ENCODE results near the gene IMMP2L.
"Not testable (repeated sequence)": the region's sequence is repeated elsewhere in the genome, so short reads cannot be mapped to it uniquely, and the experiment has no call there.

Gene IMMP2L

DNA sequence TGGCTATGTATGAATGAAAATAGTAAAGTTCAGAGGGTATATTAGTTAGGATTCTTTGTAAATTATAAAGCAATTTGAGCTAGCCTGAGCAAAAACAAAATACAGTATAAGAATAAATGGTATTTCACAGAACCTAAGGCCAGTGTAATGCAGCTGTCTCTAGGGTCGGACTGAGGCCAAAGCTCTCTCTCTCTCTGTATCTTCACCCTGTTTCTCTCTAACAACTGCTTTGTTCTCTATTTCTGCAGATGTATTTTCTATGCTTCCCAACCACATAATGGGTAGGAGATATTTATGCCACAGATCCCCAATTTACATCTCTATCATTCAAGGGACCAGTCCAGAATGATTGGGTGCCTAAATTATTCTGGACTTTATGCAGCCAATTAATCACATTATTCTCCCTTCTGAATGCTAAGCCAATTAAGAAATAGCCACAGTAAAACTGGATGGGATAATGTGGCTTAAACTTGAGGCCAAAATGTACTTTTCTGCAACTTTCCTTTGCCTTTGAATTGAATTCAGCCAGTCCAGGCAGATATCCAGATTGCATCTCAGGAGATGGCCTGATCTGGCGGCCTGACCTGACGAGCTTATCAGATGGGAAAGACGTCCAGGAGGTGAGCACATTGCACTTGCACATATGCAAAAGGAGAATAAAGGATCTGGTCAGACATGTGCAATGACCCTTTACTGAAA is 24.6 kb upstream of the IMMP2L start:
- Histone ChIP-seq H3K9me3 (ENCODE audit: control insufficient read depth in 2 of 2, low read length in 2 of 2) (no peaks in the 10 kb centered on the region), H3K27me3 (ENCODE audit: control insufficient read depth in 1 of 2, insufficient read depth in 2 of 2, low read length in 2 of 2) (no peaks in the 10 kb centered on the region), H3K9ac (ENCODE audit: low read length in 2 of 2) (no peak overlapping the region), H3K36me3 (ENCODE audit: control insufficient read depth in 2 of 2, insufficient read depth in 2 of 2, low read length in 2 of 2) (no peaks in the 10 kb centered on the region), H3K4me3 (ENCODE audit: low read length in 2 of 2) (no peak overlapping the region), H3K27ac (ENCODE audit: low read length) (no peak overlapping the region), H3K4me1 (ENCODE audit: control insufficient read depth, insufficient read depth, low read length) (no peaks in the 10 kb centered on the region)

GRCh38 chr7:111581784-111582488 is 19.6 kb upstream of the IMMP2L start:
- not testable (repeated sequence) for H3K9me3 ChIP-seq (ENCODE audit: control insufficient read depth in 2 of 2, low read length in 2 of 2); H3K4me3 ChIP-seq (ENCODE audit: low read length in 2 of 2); H3K27me3 ChIP-seq (ENCODE audit: control insufficient read depth in 1 of 2, insufficient read depth in 2 of 2, low read length in 2 of 2); H3K27ac ChIP-seq (ENCODE audit: low read length); H3K9ac ChIP-seq (ENCODE audit: low read length in 2 of 2); H3K4me1 ChIP-seq (ENCODE audit: control insufficient read depth, insufficient read depth, low read length); H3K36me3 ChIP-seq (ENCODE audit: control insufficient read depth in 2 of 2, insufficient read depth in 2 of 2, low read length in 2 of 2)

- H3K4me1 ChIP-seq (ENCODE audit: control insufficient read depth, insufficient read depth, low read length); H3K27me3 ChIP-seq (ENCODE audit: control insufficient read depth in 1 of 2, insufficient read depth in 2 of 2, low read length in 2 of 2); H3K9me3 ChIP-seq (ENCODE audit: control insufficient read depth in 2 of 2, low read length in 2 of 2); H3K36me3 ChIP-seq (ENCODE audit: control insufficient read depth in 2 of 2, insufficient read depth in 2 of 2, low read length in 2 of 2); H3K4me3 ChIP-seq (ENCODE audit: low read length in 2 of 2); H3K9ac ChIP-seq (ENCODE audit: low read length in 2 of 2); H3K27ac ChIP-seq (ENCODE audit: low read length): not testable (repeated sequence)
Observed at GRCh38 chr7:111581207-111581606, 18.9 kb upstream of the IMMP2L start.

DNA sequence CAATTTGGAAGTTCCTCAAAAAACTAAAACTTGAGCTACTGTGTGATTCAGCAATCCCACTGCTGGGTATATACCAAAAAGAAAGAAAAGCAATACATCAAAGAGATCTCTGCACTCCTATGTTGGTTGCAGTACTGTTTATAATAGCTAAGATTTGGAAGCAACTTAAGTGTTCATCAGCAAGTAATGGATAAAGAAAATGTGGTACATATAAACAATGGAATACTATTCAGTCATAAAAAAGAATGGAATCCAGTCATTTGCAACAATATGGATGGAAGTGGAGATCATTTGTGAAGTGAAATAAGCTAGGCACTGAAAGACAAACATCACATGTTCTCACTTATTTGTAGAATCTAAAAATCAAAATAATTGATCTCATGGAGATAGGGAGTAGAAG is 16.5 kb upstream of the IMMP2L start:
- no peaks in the 10 kb centered on the region for H3K27me3 ChIP-seq (ENCODE audit: control insufficient read depth in 1 of 2, insufficient read depth in 2 of 2, low read length in 2 of 2)
- H3K4me3 ChIP-seq (ENCODE audit: low read length in 2 of 2), result no peak overlapping the region
- no peaks in the 10 kb centered on the region for H3K9me3 ChIP-seq (ENCODE audit: control insufficient read depth in 2 of 2, low read length in 2 of 2)
- no peaks in the 10 kb centered on the region for H3K4me1 ChIP-seq (ENCODE audit: control insufficient read depth, insufficient read depth, low read length)
- H3K27ac ChIP-seq (ENCODE audit: low read length), result no peak overlapping the region
- no peak overlapping the region for H3K9ac ChIP-seq (ENCODE audit: low read length in 2 of 2)
- no peaks in the 10 kb centered on the region for H3K36me3 ChIP-seq (ENCODE audit: control insufficient read depth in 2 of 2, insufficient read depth in 2 of 2, low read length in 2 of 2)

- Histone ChIP-seq H3K4me1 (ENCODE audit: control insufficient read depth, insufficient read depth, low read length) (no peaks in the 10 kb centered on the region), H3K36me3 (ENCODE audit: control insufficient read depth in 2 of 2, insufficient read depth in 2 of 2, low read length in 2 of 2) (no peaks in the 10 kb centered on the region), H3K27ac (ENCODE audit: low read length) (no peak overlapping the region), H3K9me3 (ENCODE audit: control insufficient read depth in 2 of 2, low read length in 2 of 2) (no peaks in the 10 kb centered on the region), H3K9ac (ENCODE audit: low read length in 2 of 2) (no peak overlapping the region), H3K27me3 (ENCODE audit: control insufficient read depth in 1 of 2, insufficient read depth in 2 of 2, low read length in 2 of 2) (no peaks in the 10 kb centered on the region), H3K4me3 (ENCODE audit: low read length in 2 of 2) (no peak overlapping the region)
Observed at GRCh38 chr7:111571720-111572119, 9.4 kb upstream of the IMMP2L start.

- Histone ChIP-seq H3K27me3 (ENCODE audit: control insufficient read depth in 1 of 2, insufficient read depth in 2 of 2, low read length in 2 of 2) (no peaks in the 10 kb centered on the region), H3K4me3 (ENCODE audit: low read length in 2 of 2) (no peak overlapping the region), H3K9ac (ENCODE audit: low read length in 2 of 2) (no peak overlapping the region), H3K27ac (ENCODE audit: low read length) (no peak overlapping the region), H3K36me3 (ENCODE audit: control insufficient read depth in 2 of 2, insufficient read depth in 2 of 2, low read length in 2 of 2) (no peaks in the 10 kb centered on the region), H3K9me3 (ENCODE audit: control insufficient read depth in 2 of 2, low read length in 2 of 2) (no peaks in the 10 kb centered on the region), H3K4me1 (ENCODE audit: control insufficient read depth, insufficient read depth, low read length) (no peaks in the 10 kb centered on the region)
Observed at GRCh38 chr7:111568870-111569462, 6.7 kb upstream of the IMMP2L start.

DNA sequence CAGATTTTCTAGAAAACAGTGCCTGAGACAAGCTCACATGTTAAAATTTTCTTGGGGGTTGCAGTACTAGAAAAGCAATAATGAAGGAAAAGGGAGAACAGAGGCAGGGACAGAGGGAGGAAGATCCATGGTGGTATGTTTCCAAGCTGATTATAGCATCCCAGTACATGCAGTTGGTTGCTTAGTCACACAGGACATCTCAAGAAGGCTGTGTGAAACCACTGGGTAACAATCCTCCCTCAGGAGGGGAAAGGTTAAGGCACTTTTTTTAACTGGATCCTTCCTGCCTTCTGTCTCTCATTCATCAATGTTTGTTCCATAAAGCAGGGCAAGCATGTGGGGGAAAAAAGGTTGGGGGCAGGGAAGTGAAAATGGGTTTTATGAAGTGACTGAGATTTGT is 6.1 kb upstream of the IMMP2L start:
- Histone ChIP-seq H3K9ac (ENCODE audit: low read length in 2 of 2) (no peak overlapping the region), H3K4me3 (ENCODE audit: low read length in 2 of 2) (no peak overlapping the region), H3K4me1 (ENCODE audit: control insufficient read depth, insufficient read depth, low read length) (no peaks in the 10 kb centered on the region), H3K27ac (ENCODE audit: low read length) (no peak overlapping the region), H3K27me3 (ENCODE audit: control insufficient read depth in 1 of 2, insufficient read depth in 2 of 2, low read length in 2 of 2) (no peaks in the 10 kb centered on the region), H3K36me3 (ENCODE audit: control insufficient read depth in 2 of 2, insufficient read depth in 2 of 2, low read length in 2 of 2) (no peaks in the 10 kb centered on the region), H3K9me3 (ENCODE audit: control insufficient read depth in 2 of 2, low read length in 2 of 2) (no peaks in the 10 kb centered on the region)

- Histone ChIP-seq H3K9me3 (ENCODE audit: control insufficient read depth in 2 of 2, low read length in 2 of 2) (no peaks in the 10 kb centered on the region), H3K9ac (ENCODE audit: low read length in 2 of 2) (no peak overlapping the region), H3K27ac (ENCODE audit: low read length) (no peak overlapping the region), H3K27me3 (ENCODE audit: control insufficient read depth in 1 of 2, insufficient read depth in 2 of 2, low read length in 2 of 2) (no peaks in the 10 kb centered on the region), H3K4me3 (ENCODE audit: low read length in 2 of 2) (no peak overlapping the region), H3K4me1 (ENCODE audit: control insufficient read depth, insufficient read depth, low read length) (no peaks in the 10 kb centered on the region), H3K36me3 (ENCODE audit: control insufficient read depth in 2 of 2, insufficient read depth in 2 of 2, low read length in 2 of 2) (no peaks in the 10 kb centered on the region)
Observed at GRCh38 chr7:111564078-111564477, 1.8 kb upstream of the IMMP2L start.

DNA sequence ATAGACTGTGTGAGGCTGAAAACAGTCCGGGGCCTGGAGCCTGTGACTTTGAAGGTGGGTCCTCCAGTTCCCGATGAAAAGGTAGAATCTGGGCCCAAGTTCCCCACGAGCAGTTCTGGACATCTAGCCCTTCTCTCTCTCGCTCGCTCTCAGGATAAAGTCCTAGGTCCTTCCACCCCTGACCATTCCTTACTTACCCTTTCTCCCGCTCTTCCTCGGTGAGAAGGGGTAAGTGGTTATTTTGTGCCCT is 713 bp downstream of the IMMP2L start:
- H3K27ac ChIP-seq (ENCODE audit: low read length), result peak overlapping the region; percentile 25

DNA sequence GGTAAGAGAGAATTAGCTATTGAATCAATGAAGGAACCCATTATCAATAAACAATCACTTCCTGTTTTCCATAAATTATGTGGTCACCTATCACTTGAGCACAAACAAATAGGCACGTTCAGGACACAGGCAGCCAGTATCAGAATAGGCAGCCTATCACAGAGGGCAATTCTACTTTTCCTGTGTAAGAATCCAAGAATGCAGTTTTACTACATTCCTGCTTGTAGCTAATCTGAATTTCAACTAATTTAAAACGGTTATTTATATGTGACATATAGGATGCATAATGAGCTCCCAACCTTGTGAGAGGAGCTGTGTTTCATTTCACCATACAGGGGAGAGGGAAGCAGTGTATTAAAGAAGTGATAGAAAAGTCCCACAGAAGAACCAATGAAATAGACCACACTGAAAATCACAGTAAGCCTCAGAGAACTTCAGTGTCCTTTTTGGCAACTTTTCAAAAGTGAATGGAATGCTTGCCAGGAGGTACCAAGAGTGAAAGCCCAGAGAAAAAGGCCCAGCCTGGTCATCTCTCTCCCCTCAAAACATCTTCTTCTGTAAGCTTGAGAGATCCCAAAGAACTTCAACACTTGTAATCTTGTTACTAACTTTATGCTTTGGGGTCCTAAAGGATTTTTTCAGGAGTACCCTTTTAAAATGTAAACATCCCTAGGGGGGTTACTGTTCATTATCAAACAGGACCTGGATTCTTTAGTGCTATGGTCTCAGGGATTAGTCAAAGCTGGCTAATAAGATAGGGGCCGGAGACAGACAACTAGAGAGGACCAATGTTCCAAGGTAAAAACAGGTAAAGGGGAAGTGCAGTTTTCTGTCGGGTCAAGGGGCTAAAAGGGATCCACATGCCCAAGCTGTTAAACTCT is 1.3 kb downstream of the IMMP2L start:
- H3K4me1 ChIP-seq (ENCODE audit: control insufficient read depth, insufficient read depth, low read length), result no peaks in the 10 kb centered on the region
- H3K36me3 ChIP-seq (ENCODE audit: control insufficient read depth in 2 of 2, insufficient read depth in 2 of 2, low read length in 2 of 2), result peaks cover 4 to 7% of the 10 kb centered on the region in 2 donors
- H3K4me3 ChIP-seq (ENCODE audit: low read length in 2 of 2), result peak overlapping the region; percentile 79 to 85
- peak overlapping the region; percentile 73 to 94 for H3K9ac ChIP-seq (ENCODE audit: low read length in 2 of 2)
- no peaks in the 10 kb centered on the region for H3K9me3 ChIP-seq (ENCODE audit: control insufficient read depth in 2 of 2, low read length in 2 of 2)
- H3K27me3 ChIP-seq (ENCODE audit: control insufficient read depth in 1 of 2, insufficient read depth in 2 of 2, low read length in 2 of 2), result no peaks in the 10 kb centered on the region
- H3K27ac ChIP-seq (ENCODE audit: low read length), result peak overlapping the region; percentile 25

More for the DNA sequence above, 713 bp downstream of the IMMP2L start:
- no peaks in the 10 kb centered on the region for H3K9me3 ChIP-seq (ENCODE audit: control insufficient read depth in 2 of 2, low read length in 2 of 2)
- no peaks in the 10 kb centered on the region for H3K4me1 ChIP-seq (ENCODE audit: control insufficient read depth, insufficient read depth, low read length)
- H3K4me3 ChIP-seq (ENCODE audit: low read length in 2 of 2), result peak overlapping the region; percentile 79 to 85
- H3K36me3 ChIP-seq (ENCODE audit: control insufficient read depth in 2 of 2, insufficient read depth in 2 of 2, low read length in 2 of 2), result peaks cover 4 to 7% of the 10 kb centered on the region in 2 donors
- no peaks in the 10 kb centered on the region for H3K27me3 ChIP-seq (ENCODE audit: control insufficient read depth in 1 of 2, insufficient read depth in 2 of 2, low read length in 2 of 2)
- peak overlapping the region; percentile 73 to 94 for H3K9ac ChIP-seq (ENCODE audit: low read length in 2 of 2)
